CD4-positive, alpha-beta T cell (primary cell): Measurements from ENCODE around the gene CCDC17. TPM values are rescaled to one million over a fixed set of nuclear protein-coding genes. Genes with fewer than 3 reads are reported as not detected.

ENCODE experiments used
- ATAC-seq: fragments of 200-7000 bp; cut with Tn5 transposase; one replicate; pipeline ENCODE4 v1.10.0; 2022; ENCODE audit warnings: mild to moderate bottlenecking; ENCODE audit not compliant: poor library complexity
- CTCF ChIA-PET: fragments of 350-600 bp; sonication (Branson Sonifier 250); formaldehyde crosslinking; loops from one replicate; lab custom pipeline; 2021; ENCODE audit warnings: antibody characterized with exemption, inconsistent platforms; lab: Charles Lee
- POLR2A ChIA-PET: fragments of 350-600 bp; sonication (Branson Sonifier 250); formaldehyde crosslinking; loops from one replicate; lab custom pipeline; 2021; ENCODE audit warnings: antibody characterized with exemption, inconsistent platforms; lab: Charles Lee
- DNase-seq, 14 experiments: peaks; one replicate each; pipeline ENCODE4 v3.0.0-alpha.2; 2013 to 2020; ENCODE audit warnings: mixed read lengths in 2 of 14
- H3K27ac ChIP-seq, 2 donors: one replicate each; pipeline versions ENCODE4 v1.5.1 to v1.7.0; 2013; ENCODE audit warnings: low read length in 2 of 2, low read depth in 1 of 2, mild to moderate bottlenecking in 1 of 2
- H3K27me3 ChIP-seq, 2 experiments: 1 replicate in 1 of 2; 2 replicates in 1 of 2; pipeline versions ENCODE4 v1.6.1 to v1.7.0; 2013; ENCODE audit warnings: low read length in 2 of 2, control low read depth in 1 of 2, mild to moderate bottlenecking in 1 of 2, moderate library complexity in 1 of 2; ENCODE audit not compliant: insufficient read depth in 2 of 2, control insufficient read depth in 1 of 2
- H3K36me3 ChIP-seq: one replicate; pipeline ENCODE4 v1.6.1; 2013; ENCODE audit warnings: low read length, control low read depth; ENCODE audit not compliant: insufficient read depth
- H3K4me1 ChIP-seq: one replicate; pipeline ENCODE4 v1.6.1; 2013; ENCODE audit warnings: low read length, control low read depth; ENCODE audit not compliant: insufficient read depth
- H3K4me3 ChIP-seq: one replicate; pipeline ENCODE4 v1.5.1; 2013; ENCODE audit warnings: mild to moderate bottlenecking, low read length, moderate library complexity
- H3K9me3 ChIP-seq, 2 experiments: 1 replicate in 1 of 2; 2 replicates in 1 of 2; pipeline versions ENCODE4 v1.6.1 to v1.7.0; 2013; ENCODE audit warnings: low read length in 2 of 2, mild to moderate bottlenecking in 2 of 2, control low read depth in 1 of 2, moderate library complexity in 1 of 2; ENCODE audit not compliant: control insufficient read depth in 1 of 2, insufficient read depth in 1 of 2
- H3K27ac Mint-ChIP-seq: one replicate; pipeline ENCODE4 v1.8.0; 2020; ENCODE audit warnings: mixed read lengths
- H3K27me3 Mint-ChIP-seq: one replicate; pipeline ENCODE4 v1.8.0; 2021; ENCODE audit warnings: mixed read lengths
- H3K36me3 Mint-ChIP-seq: one replicate; pipeline ENCODE4 v1.8.0; 2021; ENCODE audit warnings: low read depth, mixed read lengths
- H3K4me1 Mint-ChIP-seq: one replicate; pipeline ENCODE4 v1.8.0; 2021; ENCODE audit warnings: low read depth, mixed read lengths
- H3K4me3 Mint-ChIP-seq: one replicate; pipeline ENCODE4 v1.8.0; 2020; ENCODE audit warnings: mild to moderate bottlenecking, mixed read lengths
- H3K9me3 Mint-ChIP-seq: one replicate; pipeline ENCODE4 v1.8.0; 2020; ENCODE audit warnings: mixed read lengths
- intact Hi-C, 2 experiments: fragments of 100-400 bp; cut with DNase I in 1 of 2; cut with micrococcal nuclease in 1 of 2; formaldehyde crosslinking; loops; one replicate each; pipeline versions ENCODE4 v1.15.1 to v1.9.0; 2023 to 2025; cut with DNase I, micrococcal nuclease
- total RNA-seq, 174 experiments: library from RNA in 2 of 174; stranded (reverse) in 2 of 174; gene quantifications; one replicate each; pipeline ENCODE4 v1.2.3 and lab custom pipeline; 2021 to 2026
- TF ChIP-seq, protein P1 (sequence below): fragments of 200-600 bp; IDR thresholded peaks from one replicate; pipeline ENCODE4 v1.8.0; 2022; ENCODE audit warnings: antibody characterized with exemption, mild to moderate bottlenecking

Gene CCDC17
- total RNA-seq, 2 experiments from 2014 or later, result 2.1 to 2.3 TPM

DNA sequence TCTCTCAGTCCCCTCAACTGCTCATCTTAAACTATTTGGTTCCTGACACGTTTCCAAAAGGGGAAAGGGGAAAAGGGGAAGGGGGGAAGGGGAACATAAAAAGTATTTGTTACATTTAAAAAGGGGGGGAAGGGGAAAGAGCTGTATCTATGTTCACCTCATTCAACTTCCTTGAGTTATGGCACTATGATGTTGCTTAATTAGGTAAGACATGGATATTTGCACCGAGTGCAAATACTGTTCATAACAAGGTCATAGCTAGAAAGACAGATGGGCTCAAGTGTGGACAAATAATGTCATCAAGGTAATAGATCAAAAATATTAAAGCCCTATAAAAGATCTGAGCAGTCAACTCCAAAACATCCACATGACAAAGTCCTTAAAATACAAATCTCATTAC lies 36.5 kb upstream of the CCDC17 start:
- Histone ChIP-seq H3K9me3 (no peaks in the 10 kb centered on the region), H3K36me3 (peaks cover 58% of the 10 kb centered on the region), H3K4me3 (no peak overlapping the region), H3K27me3 (no peaks in the 10 kb centered on the region), H3K27ac (no peak overlapping the region), H3K4me1 (no peaks in the 10 kb centered on the region)
- CTCF ChIA-PET, result no interaction called here
- ATAC-seq, result no peak
- Mint-ChIP-seq H3K9me3 (no peaks in the 10 kb centered on the region), H3K36me3 (peaks cover 75% of the 10 kb centered on the region), H3K4me3 (no peak overlapping the region), H3K27me3 (no peaks in the 10 kb centered on the region), H3K27ac (no peak overlapping the region), H3K4me1 (peaks cover 24% of the 10 kb centered on the region)
- POLR2A ChIA-PET, result no interaction called here
- intact Hi-C loops, result no loop called here
- DNase-seq, result no peak
- TF ChIP-seq, protein P1, sequence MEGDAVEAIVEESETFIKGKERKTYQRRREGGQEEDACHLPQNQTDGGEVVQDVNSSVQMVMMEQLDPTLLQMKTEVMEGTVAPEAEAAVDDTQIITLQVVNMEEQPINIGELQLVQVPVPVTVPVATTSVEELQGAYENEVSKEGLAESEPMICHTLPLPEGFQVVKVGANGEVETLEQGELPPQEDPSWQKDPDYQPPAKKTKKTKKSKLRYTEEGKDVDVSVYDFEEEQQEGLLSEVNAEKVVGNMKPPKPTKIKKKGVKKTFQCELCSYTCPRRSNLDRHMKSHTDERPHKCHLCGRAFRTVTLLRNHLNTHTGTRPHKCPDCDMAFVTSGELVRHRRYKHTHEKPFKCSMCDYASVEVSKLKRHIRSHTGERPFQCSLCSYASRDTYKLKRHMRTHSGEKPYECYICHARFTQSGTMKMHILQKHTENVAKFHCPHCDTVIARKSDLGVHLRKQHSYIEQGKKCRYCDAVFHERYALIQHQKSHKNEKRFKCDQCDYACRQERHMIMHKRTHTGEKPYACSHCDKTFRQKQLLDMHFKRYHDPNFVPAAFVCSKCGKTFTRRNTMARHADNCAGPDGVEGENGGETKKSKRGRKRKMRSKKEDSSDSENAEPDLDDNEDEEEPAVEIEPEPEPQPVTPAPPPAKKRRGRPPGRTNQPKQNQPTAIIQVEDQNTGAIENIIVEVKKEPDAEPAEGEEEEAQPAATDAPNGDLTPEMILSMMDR, result no peak

DNA sequence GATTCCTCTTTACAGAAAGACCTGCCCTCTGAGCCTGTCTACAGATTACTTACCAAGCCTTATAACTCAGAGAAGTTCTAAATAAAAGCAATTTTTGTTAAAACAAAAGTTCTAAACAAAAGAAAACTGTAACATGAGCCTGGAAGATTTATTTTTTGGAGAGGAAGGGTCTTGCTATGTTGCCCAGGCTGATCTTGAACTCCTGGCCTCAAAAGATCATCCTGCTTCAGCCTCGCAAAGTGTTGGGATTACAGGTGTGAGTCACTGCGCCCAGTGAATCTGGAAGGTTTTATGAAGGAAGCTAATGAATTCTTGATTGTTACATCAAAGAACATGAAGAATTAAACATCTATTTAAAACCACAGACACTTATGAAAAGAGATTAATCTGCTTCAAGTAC lies 35.4 kb upstream of the CCDC17 start:
- POLR2A ChIA-PET, result no interaction called here
- H3K9me3 Mint-ChIP-seq, result no peaks in the 10 kb centered on the region
- Histone ChIP-seq H3K4me1 (no peaks in the 10 kb centered on the region), H3K27me3 (no peaks in the 10 kb centered on the region), H3K36me3 (peaks cover 69% of the 10 kb centered on the region), H3K9me3 (no peaks in the 10 kb centered on the region), H3K4me3 (no peak overlapping the region), H3K27ac (no peak overlapping the region)
- CTCF ChIA-PET, result no interaction called here
- intact Hi-C loops, result no loop called here
- H3K27me3 Mint-ChIP-seq, result no peaks in the 10 kb centered on the region
- H3K27ac Mint-ChIP-seq, result no peak overlapping the region
- H3K4me3 Mint-ChIP-seq, result no peak overlapping the region
- H3K4me1 Mint-ChIP-seq, result peaks cover 20% of the 10 kb centered on the region
- DNase-seq (no peak), ATAC-seq (no peak)
- H3K36me3 Mint-ChIP-seq, result peaks cover 86% of the 10 kb centered on the region
- TF ChIP-seq, protein P1, result no peak

DNA sequence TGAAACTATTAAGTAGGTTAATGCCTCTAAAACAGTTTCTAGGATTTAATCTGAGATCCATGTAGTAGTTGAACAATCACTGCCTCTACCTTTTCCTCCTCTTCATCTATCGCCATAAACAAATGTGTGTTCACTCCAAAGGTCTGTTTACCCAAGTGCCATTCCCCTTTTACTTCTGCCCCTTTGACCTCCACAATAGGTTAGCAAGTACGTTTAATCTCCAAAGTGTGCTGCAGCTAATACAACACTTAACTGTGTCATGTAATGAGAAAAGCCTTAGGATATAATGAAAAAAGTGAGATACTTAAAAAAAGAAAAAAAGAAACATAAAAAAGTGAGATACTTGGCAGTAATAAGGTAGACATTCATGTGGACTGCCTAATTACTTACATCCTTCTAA lies 34.3 kb upstream of the CCDC17 start:
- intact Hi-C loops, result no loop called here
- POLR2A ChIA-PET, result no interaction called here
- peaks cover 78% of the 10 kb centered on the region for H3K36me3 ChIP-seq

More for the DNA sequence above, 34.3 kb upstream of the CCDC17 start:
- CTCF ChIA-PET, result no interaction called here
- H3K9me3 ChIP-seq, result no peaks in the 10 kb centered on the region
- no peaks in the 10 kb centered on the region for H3K27me3 Mint-ChIP-seq
- H3K4me1 ChIP-seq, result no peaks in the 10 kb centered on the region
- H3K4me1 Mint-ChIP-seq, result peaks cover 14% of the 10 kb centered on the region
- ATAC-seq (no peak), DNase-seq (no peak)
- no peaks in the 10 kb centered on the region for H3K27me3 ChIP-seq
- H3K4me3 ChIP-seq, result no peak overlapping the region
- H3K27ac Mint-ChIP-seq, result no peak overlapping the region
- H3K4me3 Mint-ChIP-seq, result no peak overlapping the region
- TF ChIP-seq, protein P1, result no peak
- peaks cover 85% of the 10 kb centered on the region for H3K36me3 Mint-ChIP-seq
- H3K27ac ChIP-seq, result no peak overlapping the region
- no peaks in the 10 kb centered on the region for H3K9me3 Mint-ChIP-seq
